ENCODE results near the gene TMEM198. TPM values are rescaled to one million over a fixed set of nuclear protein-coding genes. Genes with fewer than 3 reads are reported as not detected.

Gene TMEM198
- total and polyA plus RNA-seq, 4 donors: 1.3 to 7.1 (median 4.3) TPM

GRCh38 chr2:219519526-219519916 lies 24.3 kb upstream of the TMEM198 start:
- 87% methylated on average over 9 of the region's 9 CpGs for WGBS, 2 donors
- H3K4me1 ChIP-seq (ENCODE audit: control insufficient read depth in 5 of 5, insufficient read depth in 5 of 5, low read length in 5 of 5): peaks cover 0 to 27% (median 0%) of the 10 kb centered on the region in 5 donors
- peaks cover 0 to 56% (median 25%) of the 10 kb centered on the region in 3 donors for H3K27me3 ChIP-seq (ENCODE audit: control insufficient read depth in 3 of 3, insufficient read depth in 3 of 3, low read length in 2 of 3)

GRCh38 chr2:219520079-219520478 lies 23.7 kb upstream of the TMEM198 start:
- peaks cover 0 to 59% (median 25%) of the 10 kb centered on the region in 3 donors for H3K27me3 ChIP-seq (ENCODE audit: control insufficient read depth in 3 of 3, insufficient read depth in 3 of 3, low read length in 2 of 3)
- no peak for DNase-seq
- WGBS, 2 donors: 61 to 66% methylated on average over 8 of the region's 8 CpGs
- no peak overlapping the region for H3K9ac ChIP-seq (ENCODE audit: insufficient read depth in 1 of 2, low read length in 2 of 2)
- H3K27ac ChIP-seq (ENCODE audit: low read depth in 1 of 2, low read length in 1 of 2): no peak overlapping the region
- no peak overlapping the region for H3K4me3 ChIP-seq
- H3K4me1 ChIP-seq (ENCODE audit: control insufficient read depth in 5 of 5, insufficient read depth in 5 of 5, low read length in 5 of 5): peaks cover 0 to 22% (median 0%) of the 10 kb centered on the region in 5 donors
- no peaks in the 10 kb centered on the region for H3K36me3 ChIP-seq (ENCODE audit: control insufficient read depth in 4 of 4, insufficient read depth in 4 of 4, low read length in 4 of 4)
- TF ChIP-seq, protein P1, sequence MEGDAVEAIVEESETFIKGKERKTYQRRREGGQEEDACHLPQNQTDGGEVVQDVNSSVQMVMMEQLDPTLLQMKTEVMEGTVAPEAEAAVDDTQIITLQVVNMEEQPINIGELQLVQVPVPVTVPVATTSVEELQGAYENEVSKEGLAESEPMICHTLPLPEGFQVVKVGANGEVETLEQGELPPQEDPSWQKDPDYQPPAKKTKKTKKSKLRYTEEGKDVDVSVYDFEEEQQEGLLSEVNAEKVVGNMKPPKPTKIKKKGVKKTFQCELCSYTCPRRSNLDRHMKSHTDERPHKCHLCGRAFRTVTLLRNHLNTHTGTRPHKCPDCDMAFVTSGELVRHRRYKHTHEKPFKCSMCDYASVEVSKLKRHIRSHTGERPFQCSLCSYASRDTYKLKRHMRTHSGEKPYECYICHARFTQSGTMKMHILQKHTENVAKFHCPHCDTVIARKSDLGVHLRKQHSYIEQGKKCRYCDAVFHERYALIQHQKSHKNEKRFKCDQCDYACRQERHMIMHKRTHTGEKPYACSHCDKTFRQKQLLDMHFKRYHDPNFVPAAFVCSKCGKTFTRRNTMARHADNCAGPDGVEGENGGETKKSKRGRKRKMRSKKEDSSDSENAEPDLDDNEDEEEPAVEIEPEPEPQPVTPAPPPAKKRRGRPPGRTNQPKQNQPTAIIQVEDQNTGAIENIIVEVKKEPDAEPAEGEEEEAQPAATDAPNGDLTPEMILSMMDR (IDR thresholded peaks at IDR 0.05; ENCODE audit: control extremely low read depth, extremely low read depth): no peak
- peaks cover 0 to 5% (median 0%) of the 10 kb centered on the region in 4 donors for H3K9me3 ChIP-seq (ENCODE audit: control insufficient read depth in 4 of 4, insufficient read depth in 3 of 4, low read length in 3 of 4)
- no peak for ATAC-seq (ENCODE audit: insufficient read depth, low FRiP score)

More at GRCh38 chr2:219519526-219519916, 24.3 kb upstream of the TMEM198 start:
- no peak for ATAC-seq (ENCODE audit: insufficient read depth, low FRiP score)
- TF ChIP-seq, protein P1 (IDR thresholded peaks at IDR 0.05; ENCODE audit: control extremely low read depth, extremely low read depth): no peak
- no peaks in the 10 kb centered on the region for H3K36me3 ChIP-seq (ENCODE audit: control insufficient read depth in 4 of 4, insufficient read depth in 4 of 4, low read length in 4 of 4)
- H3K9me3 ChIP-seq (ENCODE audit: control insufficient read depth in 4 of 4, insufficient read depth in 3 of 4, low read length in 3 of 4): peaks cover 0 to 3% (median 0%) of the 10 kb centered on the region in 4 donors
- no peak overlapping the region for H3K9ac ChIP-seq (ENCODE audit: insufficient read depth in 1 of 2, low read length in 2 of 2)
- H3K4me3 ChIP-seq: no peak overlapping the region
- DNase-seq: no peak
- no peak overlapping the region for H3K27ac ChIP-seq (ENCODE audit: low read depth in 1 of 2, low read length in 1 of 2)

DNA sequence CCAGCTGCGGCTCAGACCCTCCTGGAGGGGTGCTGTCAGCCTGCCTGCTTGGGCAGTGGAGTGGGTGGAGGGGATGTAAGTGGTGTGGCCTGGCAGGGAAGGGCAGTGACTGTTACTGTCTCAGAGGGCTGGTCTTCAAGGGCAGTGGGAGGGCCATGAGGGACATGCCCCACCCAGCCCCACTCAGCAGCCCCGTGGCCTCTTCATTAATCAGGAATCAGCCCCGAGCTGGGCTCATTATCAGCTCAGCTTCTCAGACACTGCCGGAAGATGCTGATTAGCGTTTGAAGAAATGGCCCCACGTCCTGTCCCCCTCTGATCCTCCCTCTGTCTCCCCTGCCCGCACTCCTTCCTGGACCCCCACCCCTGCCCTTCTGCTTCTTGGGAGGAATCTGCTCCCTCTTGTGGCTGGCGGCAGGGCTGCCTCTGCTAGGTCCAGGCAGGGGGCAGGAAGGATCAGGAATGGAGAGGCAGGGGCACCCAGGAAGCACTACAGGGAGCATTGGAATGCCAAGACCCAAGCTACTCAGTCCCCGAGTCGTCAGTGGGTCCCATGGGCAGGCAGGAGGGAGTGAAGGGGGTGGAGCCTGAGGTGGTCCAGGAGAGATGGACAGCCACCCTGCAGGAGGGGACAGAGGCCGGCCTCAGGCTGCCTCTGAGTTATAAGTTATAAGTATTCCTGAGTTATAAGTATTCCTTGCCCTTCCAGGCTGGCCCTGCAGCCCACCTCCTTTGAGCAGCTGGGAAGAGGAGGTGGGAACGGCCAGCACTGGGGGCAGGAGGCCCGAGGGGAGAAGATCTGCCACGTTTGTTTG lies 22.6 kb upstream of the TMEM198 start:
- no peaks in the 10 kb centered on the region for H3K36me3 ChIP-seq (ENCODE audit: control insufficient read depth in 4 of 4, insufficient read depth in 4 of 4, low read length in 4 of 4)
- peaks cover 0 to 30% (median 0%) of the 10 kb centered on the region in 5 donors for H3K4me1 ChIP-seq (ENCODE audit: control insufficient read depth in 5 of 5, insufficient read depth in 5 of 5, low read length in 5 of 5)
- H3K4me3 ChIP-seq: no peak overlapping the region
- H3K27me3 ChIP-seq (ENCODE audit: control insufficient read depth in 3 of 3, insufficient read depth in 3 of 3, low read length in 2 of 3): peaks cover 0 to 58% (median 21%) of the 10 kb centered on the region in 3 donors
- DNase-seq (peak; percentile 55 to 70 (median 63)), ATAC-seq (ENCODE audit: insufficient read depth, low FRiP score) (no peak)
- 13 to 15% methylated on average over 14 of the region's 14 CpGs for WGBS, 2 donors
- no peak overlapping the region for H3K27ac ChIP-seq (ENCODE audit: low read depth in 1 of 2, low read length in 1 of 2)
- H3K9ac ChIP-seq (ENCODE audit: insufficient read depth in 1 of 2, low read length in 2 of 2): no peak overlapping the region
- H3K9me3 ChIP-seq (ENCODE audit: control insufficient read depth in 4 of 4, insufficient read depth in 3 of 4, low read length in 3 of 4): peaks cover 0 to 2% (median 0%) of the 10 kb centered on the region in 4 donors
- TF ChIP-seq, protein P1 (IDR thresholded peaks at IDR 0.05; ENCODE audit: control extremely low read depth, extremely low read depth): no peak

Measured in lung (tissue), 12 donors.